WTC11 (cell line): ENCODE measurements around the gene ATP11B. TPM values are rescaled to one million over a fixed set of nuclear protein-coding genes. Genes with fewer than 3 reads are reported as not detected.

Experiments used
- ATAC-seq: fragments of 200-7000 bp; cut with Tn5 transposase; 2 replicates; pipeline ENCODE4 v1.10.0; 2021; ENCODE audit warnings: mild to moderate bottlenecking, moderate library complexity
- CTCF ChIA-PET: fragments of 300-600 bp; sonication (Branson Sonifier 250); formaldehyde crosslinking; loops from one replicate; lab custom pipeline; 2021; ENCODE audit warnings: antibody characterized with exemption; lab: Charles Lee
- POLR2A ChIA-PET: fragments of 350-600 bp; sonication (Branson Sonifier 250); formaldehyde crosslinking; loops from one replicate; lab custom pipeline; 2021; ENCODE audit warnings: antibody characterized with exemption; lab: Charles Lee
- DNase-seq: peaks from one replicate; pipeline ENCODE4 v3.0.0; 2021; ENCODE audit warnings: low spot score
- H3K27ac Mint-ChIP-seq: 2 replicates; pipeline ENCODE4 v1.8.0; 2021; ENCODE audit warnings: mixed read lengths
- H3K27me3 Mint-ChIP-seq: 2 replicates; pipeline ENCODE4 v1.8.0; 2021; ENCODE audit warnings: low read depth, mild to moderate bottlenecking, moderate library complexity, mixed read lengths
- H3K36me3 Mint-ChIP-seq: 2 replicates; pipeline ENCODE4 v1.8.0; 2021; ENCODE audit warnings: mixed read lengths
- H3K4me1 Mint-ChIP-seq: 2 replicates; pipeline ENCODE4 v1.8.0; 2022; ENCODE audit warnings: mixed read lengths
- H3K4me3 Mint-ChIP-seq: 2 replicates; pipeline ENCODE4 v1.8.0; 2021; ENCODE audit warnings: mild to moderate bottlenecking, moderate library complexity, mixed read lengths
- H3K9me3 Mint-ChIP-seq: 2 replicates; pipeline ENCODE4 v1.8.0; 2021; ENCODE audit warnings: mixed read lengths
- AR ChIP-seq: fragments of 250-450 bp; sonication (Bioruptor Pico); IDR thresholded peaks from 2 replicates; pipeline ENCODE4 v1.9.0; 2021; ENCODE audit warnings: mild to moderate bottlenecking
- ATF1 ChIP-seq: sonication (generic); formaldehyde crosslinking; IDR thresholded peaks from 2 replicates; pipeline ENCODE4 v1.8.1; 2023; ENCODE audit warnings: mild to moderate bottlenecking, moderate library complexity, missing genetic modification reagents
- ATF6 ChIP-seq: sonication (generic); formaldehyde crosslinking; IDR thresholded peaks from 2 replicates; pipeline ENCODE4 v1.8.1; 2023; ENCODE audit warnings: mild to moderate bottlenecking, missing genetic modification reagents
- ETV6 ChIP-seq: sonication (generic); formaldehyde crosslinking; IDR thresholded peaks from 2 replicates; pipeline ENCODE4 v1.8.1; 2022; ENCODE audit warnings: mild to moderate bottlenecking, missing genetic modification reagents
- HMGA2 ChIP-seq: fragments of 250-450 bp; sonication (Bioruptor Pico); IDR thresholded peaks from 2 replicates; pipeline ENCODE4 v1.4.0; 2021; ENCODE audit warnings: mild to moderate bottlenecking, moderate library complexity
- IRF2 ChIP-seq: sonication (generic); formaldehyde crosslinking; IDR thresholded peaks from 2 replicates; pipeline ENCODE4 v1.8.0; 2022; ENCODE audit warnings: low read depth, missing genetic modification reagents, borderline replicate concordance
- JUN ChIP-seq: sonication (generic); formaldehyde crosslinking; IDR thresholded peaks from 2 replicates; pipeline ENCODE4 v1.8.0; 2023; ENCODE audit warnings: mild to moderate bottlenecking, missing genetic modification reagents
- NR3C1 ChIP-seq: sonication (generic); formaldehyde crosslinking; conservative IDR thresholded peaks from 2 replicates; pipeline ENCODE4 v1.8.1; 2023; ENCODE audit warnings: low read depth, mild to moderate bottlenecking, missing genetic modification reagents
- OVOL2 ChIP-seq: fragments of 250-450 bp; sonication (Bioruptor Pico); IDR thresholded peaks from 2 replicates; pipeline ENCODE4 v1.9.0; 2021; ENCODE audit warnings: mild to moderate bottlenecking, borderline replicate concordance
- RORB ChIP-seq: fragments of 250-450 bp; sonication (Bioruptor Pico); IDR thresholded peaks from 2 replicates; pipeline ENCODE4 v1.9.0; 2021; ENCODE audit warnings: mild to moderate bottlenecking
- SP1 ChIP-seq: sonication (generic); formaldehyde crosslinking; conservative IDR thresholded peaks from 2 replicates; pipeline ENCODE4 v1.8.1; 2022; ENCODE audit warnings: missing genetic modification reagents
- TEAD1 ChIP-seq: sonication (generic); formaldehyde crosslinking; IDR thresholded peaks from 2 replicates; pipeline ENCODE4 v1.8.0; 2022; ENCODE audit warnings: mild to moderate bottlenecking, missing genetic modification reagents
- TP53 ChIP-seq: sonication (generic); formaldehyde crosslinking; IDR thresholded peaks from 2 replicates; pipeline ENCODE4 v1.8.1; 2023; ENCODE audit warnings: mild to moderate bottlenecking, missing genetic modification reagents
- ZBTB21 ChIP-seq: sonication (generic); formaldehyde crosslinking; IDR thresholded peaks from 2 replicates; pipeline ENCODE4 v1.8.1; 2023; ENCODE audit warnings: mild to moderate bottlenecking, missing genetic modification reagents, borderline replicate concordance
- ZBTB43 ChIP-seq: sonication (generic); formaldehyde crosslinking; IDR thresholded peaks from 2 replicates; pipeline ENCODE4 v1.8.1; 2023; ENCODE audit warnings: mild to moderate bottlenecking, missing genetic modification reagents
- ZNF425 ChIP-seq: fragments of 250-450 bp; sonication (Bioruptor Pico); conservative IDR thresholded peaks from 2 replicates; pipeline ENCODE4 v1.9.0; 2021; ENCODE audit warnings: mild to moderate bottlenecking
- ZNF671 ChIP-seq: fragments of 250-450 bp; sonication (Bioruptor Pico); IDR thresholded peaks from 2 replicates; pipeline ENCODE4 v1.8.0; 2021; ENCODE audit warnings: mild to moderate bottlenecking
- total RNA-seq: library from RNA; stranded (reverse); gene quantifications from 3 replicates; pipeline ENCODE4 v1.2.3, GENCODE V29; 2021
- TF ChIP-seq, protein P1 (sequence below): sonication (generic); formaldehyde crosslinking; IDR thresholded peaks from 2 replicates; pipeline ENCODE4 v1.8.0; 2023; ENCODE audit warnings: missing genetic modification reagents, mild to moderate bottlenecking, borderline replicate concordance

Gene ATP11B
- total RNA-seq, 1 experiment from 2014 or later: 25.7 TPM

- TF ChIP-seq, protein P1, sequence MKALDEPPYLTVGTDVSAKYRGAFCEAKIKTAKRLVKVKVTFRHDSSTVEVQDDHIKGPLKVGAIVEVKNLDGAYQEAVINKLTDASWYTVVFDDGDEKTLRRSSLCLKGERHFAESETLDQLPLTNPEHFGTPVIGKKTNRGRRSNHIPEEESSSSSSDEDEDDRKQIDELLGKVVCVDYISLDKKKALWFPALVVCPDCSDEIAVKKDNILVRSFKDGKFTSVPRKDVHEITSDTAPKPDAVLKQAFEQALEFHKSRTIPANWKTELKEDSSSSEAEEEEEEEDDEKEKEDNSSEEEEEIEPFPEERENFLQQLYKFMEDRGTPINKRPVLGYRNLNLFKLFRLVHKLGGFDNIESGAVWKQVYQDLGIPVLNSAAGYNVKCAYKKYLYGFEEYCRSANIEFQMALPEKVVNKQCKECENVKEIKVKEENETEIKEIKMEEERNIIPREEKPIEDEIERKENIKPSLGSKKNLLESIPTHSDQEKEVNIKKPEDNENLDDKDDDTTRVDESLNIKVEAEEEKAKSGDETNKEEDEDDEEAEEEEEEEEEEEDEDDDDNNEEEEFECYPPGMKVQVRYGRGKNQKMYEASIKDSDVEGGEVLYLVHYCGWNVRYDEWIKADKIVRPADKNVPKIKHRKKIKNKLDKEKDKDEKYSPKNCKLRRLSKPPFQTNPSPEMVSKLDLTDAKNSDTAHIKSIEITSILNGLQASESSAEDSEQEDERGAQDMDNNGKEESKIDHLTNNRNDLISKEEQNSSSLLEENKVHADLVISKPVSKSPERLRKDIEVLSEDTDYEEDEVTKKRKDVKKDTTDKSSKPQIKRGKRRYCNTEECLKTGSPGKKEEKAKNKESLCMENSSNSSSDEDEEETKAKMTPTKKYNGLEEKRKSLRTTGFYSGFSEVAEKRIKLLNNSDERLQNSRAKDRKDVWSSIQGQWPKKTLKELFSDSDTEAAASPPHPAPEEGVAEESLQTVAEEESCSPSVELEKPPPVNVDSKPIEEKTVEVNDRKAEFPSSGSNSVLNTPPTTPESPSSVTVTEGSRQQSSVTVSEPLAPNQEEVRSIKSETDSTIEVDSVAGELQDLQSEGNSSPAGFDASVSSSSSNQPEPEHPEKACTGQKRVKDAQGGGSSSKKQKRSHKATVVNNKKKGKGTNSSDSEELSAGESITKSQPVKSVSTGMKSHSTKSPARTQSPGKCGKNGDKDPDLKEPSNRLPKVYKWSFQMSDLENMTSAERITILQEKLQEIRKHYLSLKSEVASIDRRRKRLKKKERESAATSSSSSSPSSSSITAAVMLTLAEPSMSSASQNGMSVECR (CRISPR knock-in tag): no peak
- TF ChIP-seq ZNF425 (CRISPR knock-in tag) (no peak), ZNF671 (CRISPR knock-in tag) (no peak), OVOL2 (CRISPR knock-in tag) (no peak), NR3C1 (CRISPR knock-in tag) (no peak)
These were observed 96.8 kb downstream of the ATP11B start (continued) for GRCh38 chr3:182889948-182890629.

GRCh38 chr3:182891364-182891763 is 98.1 kb downstream of the ATP11B start:
- H3K4me1 Mint-ChIP-seq: no peaks in the 10 kb centered on the region
- H3K9me3 Mint-ChIP-seq: no peaks in the 10 kb centered on the region
- TF ChIP-seq TP53 (CRISPR knock-in tag): no peak
- no peak for TF ChIP-seq AR (CRISPR knock-in tag)
- TF ChIP-seq JUN (CRISPR knock-in tag): no peak
- TF ChIP-seq OVOL2 (CRISPR knock-in tag): no peak
- TF ChIP-seq, protein P1 (CRISPR knock-in tag): no peak
- no peak for TF ChIP-seq ETV6 (CRISPR knock-in tag)
- TF ChIP-seq IRF2 (CRISPR knock-in tag): no peak
- TF ChIP-seq HMGA2 (CRISPR knock-in tag): no peak
- TF ChIP-seq ZBTB21: no peak
- TF ChIP-seq ATF6: no peak
- TF ChIP-seq TEAD1 (CRISPR knock-in tag): no peak
- no peak for TF ChIP-seq RORB (CRISPR knock-in tag)
- TF ChIP-seq ATF1 (CRISPR knock-in tag): no peak
- TF ChIP-seq ZBTB43 (CRISPR knock-in tag): no peak
- no peak for TF ChIP-seq SP1 (CRISPR knock-in tag)
- ChIA-PET POLR2A (no interaction called here), CTCF (no interaction called here)
- ATAC-seq (no peak), DNase-seq (no peak)
- no peak overlapping the region for H3K4me3 Mint-ChIP-seq
- no peaks in the 10 kb centered on the region for H3K27me3 Mint-ChIP-seq
- H3K27ac Mint-ChIP-seq: no peak overlapping the region
- H3K36me3 Mint-ChIP-seq: no peaks in the 10 kb centered on the region
